ENCODE results near the gene DNAJC13.

DNAJC13 gene

DNA sequence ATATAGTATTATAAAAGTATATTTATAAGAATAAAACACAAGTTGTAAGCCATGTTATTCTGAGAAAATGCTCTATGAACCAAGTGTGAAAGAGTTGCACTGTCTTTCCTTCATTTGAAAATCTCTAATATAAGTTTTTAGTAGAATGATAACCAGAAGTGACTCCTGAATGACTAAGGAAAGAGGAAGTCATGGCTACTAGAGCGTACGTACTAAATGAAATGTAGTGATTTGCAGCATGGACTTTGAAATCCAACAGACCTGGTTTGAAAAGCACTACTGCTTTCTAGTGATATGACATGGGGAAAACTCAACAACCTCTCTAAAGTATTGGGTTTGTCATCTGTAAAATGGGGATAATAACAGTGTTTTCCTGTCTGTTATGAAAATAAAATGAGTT lies 10.3 kb upstream of the DNAJC13 start:
- DNase-seq = no peak

DNA sequence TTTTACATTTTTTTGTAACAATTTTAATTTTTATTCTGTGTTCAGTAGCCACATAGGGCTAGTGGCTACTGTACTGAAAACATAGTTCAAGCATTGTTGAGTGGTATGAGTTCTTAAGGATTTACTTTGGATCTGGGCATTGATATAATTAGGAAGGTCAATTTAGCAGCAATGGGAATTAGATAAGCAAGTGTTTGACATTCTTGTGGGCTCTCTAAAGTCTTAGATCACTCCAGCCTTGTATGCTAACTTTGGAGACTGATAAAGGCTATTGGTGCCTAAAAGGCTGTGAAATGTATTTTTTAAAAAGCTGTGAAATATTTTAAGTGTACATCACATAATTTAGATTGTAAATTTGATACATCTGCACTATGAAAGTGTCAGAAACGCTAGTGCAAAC lies 2.5 kb upstream of the DNAJC13 start:
- no peak for DNase-seq

GRCh38 chr3:132416161-132416560 lies 1.1 kb upstream of the DNAJC13 start:
- DNase-seq = no peak

GRCh38 chr3:132417695-132418411 lies 551 bp downstream of the DNAJC13 start:
- peak; percentile 71 for DNase-seq

GRCh38 chr3:132418916-132419315 lies 1.6 kb downstream of the DNAJC13 start:
- no peak for DNase-seq

GRCh38 chr3:132421832-132422231 lies 4.5 kb downstream of the DNAJC13 start:
- DNase-seq = no peak

- no peak for DNase-seq
Measured at GRCh38 chr3:132422531-132422930, 5.2 kb downstream of the DNAJC13 start.

DNA sequence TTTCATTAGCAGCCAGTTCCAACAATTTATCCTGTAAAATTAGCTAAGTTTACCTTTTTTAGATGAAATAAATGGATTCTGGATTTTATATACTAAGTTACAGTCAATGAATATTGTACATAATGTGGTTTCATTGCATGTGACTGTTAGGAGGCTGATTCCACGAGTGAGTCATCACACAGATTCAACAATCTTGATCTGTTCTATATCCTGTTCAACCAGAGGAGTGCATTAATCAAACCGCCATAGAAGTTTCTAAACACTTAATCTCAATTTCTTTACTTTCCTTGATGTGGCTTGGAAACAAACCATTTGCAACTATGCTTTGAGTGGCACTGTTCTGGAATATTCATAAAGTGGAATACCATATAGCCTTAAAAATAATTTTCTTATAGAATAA lies 15.3 kb downstream of the DNAJC13 start:
- peak; percentile 75 for DNase-seq

DNA sequence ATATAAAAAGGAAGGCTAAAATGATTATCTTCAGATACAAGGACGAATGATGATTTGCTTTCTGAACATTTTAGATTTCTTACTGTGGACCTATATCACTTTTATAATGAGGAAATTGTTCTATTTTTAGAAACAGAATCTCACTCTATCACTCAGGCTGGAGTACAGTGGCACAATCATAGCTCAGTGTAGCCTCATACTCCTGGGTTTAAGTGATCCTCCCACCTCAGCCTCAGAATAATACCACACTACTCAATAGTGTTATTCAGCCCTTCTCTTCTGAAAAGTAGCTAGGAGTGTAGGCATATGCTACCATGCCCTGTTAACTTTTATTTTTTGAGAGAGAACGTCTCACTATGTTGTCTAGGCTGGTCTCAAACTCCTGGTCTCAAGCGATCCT lies 15.8 kb downstream of the DNAJC13 start:
- no peak for DNase-seq

DNA sequence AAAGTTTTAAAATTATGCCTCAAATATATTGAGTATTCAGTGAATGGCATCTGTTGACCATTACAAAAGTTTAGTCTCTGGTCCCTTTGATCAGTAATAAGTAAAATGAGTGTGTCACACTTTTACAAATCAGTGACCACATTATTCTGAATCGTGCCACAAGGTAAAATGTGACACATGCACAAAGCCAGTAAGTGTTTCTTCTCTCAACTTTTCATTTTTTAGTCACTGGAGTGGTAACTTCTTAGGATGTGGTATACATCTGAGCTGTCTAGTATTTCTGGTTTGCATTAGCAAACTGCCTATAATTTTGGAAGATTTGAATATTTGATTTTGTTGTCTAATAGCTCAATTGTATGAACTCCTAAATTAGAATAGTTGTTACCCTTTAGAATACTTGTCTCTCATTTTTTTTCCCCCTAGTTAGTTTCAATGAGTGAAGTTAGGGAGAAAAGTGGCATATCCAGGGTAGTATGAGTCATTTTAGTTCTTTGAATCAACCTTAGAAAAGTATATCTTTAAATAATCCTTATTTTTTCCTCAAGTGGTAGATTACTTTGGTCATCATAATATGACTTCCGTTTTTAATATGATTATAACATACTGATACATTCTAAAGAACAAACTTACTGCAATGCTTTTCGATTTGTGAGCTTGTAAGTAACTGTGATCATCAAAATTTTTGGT lies 18.1 kb downstream of the DNAJC13 start:
- peak; percentile 82 for DNase-seq

- DNase-seq = no peak
Measured at GRCh38 chr3:132435911-132436425, 18.7 kb downstream of the DNAJC13 start.

- no peak for DNase-seq
Measured at GRCh38 chr3:132443421-132443820, 26.1 kb downstream of the DNAJC13 start.

GRCh38 chr3:132444383-132444782 lies 27.1 kb downstream of the DNAJC13 start:
- DNase-seq = no peak

DNA sequence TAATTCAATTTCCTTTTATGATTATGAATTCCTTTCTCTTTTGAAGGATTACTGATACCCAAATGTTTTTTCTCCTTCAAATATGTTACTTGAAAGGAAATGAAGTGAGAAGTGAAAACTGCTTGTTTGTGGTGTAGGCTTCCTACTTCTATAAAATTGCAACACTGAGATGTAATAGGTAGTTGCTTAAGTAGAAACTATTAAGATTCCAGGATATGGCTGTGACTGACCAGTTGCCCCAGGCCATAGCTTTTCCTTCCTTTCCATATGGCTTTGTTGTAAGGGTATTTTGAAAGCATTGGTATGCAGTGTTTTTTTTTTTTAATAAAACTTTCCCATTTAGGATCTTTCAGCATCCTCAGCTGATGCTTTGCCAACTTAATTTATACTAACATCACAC lies 28.5 kb downstream of the DNAJC13 start:
- DNase-seq = no peak

GRCh38 chr3:132448216-132448961 lies 31.1 kb downstream of the DNAJC13 start:
- DNase-seq = no peak

DNA sequence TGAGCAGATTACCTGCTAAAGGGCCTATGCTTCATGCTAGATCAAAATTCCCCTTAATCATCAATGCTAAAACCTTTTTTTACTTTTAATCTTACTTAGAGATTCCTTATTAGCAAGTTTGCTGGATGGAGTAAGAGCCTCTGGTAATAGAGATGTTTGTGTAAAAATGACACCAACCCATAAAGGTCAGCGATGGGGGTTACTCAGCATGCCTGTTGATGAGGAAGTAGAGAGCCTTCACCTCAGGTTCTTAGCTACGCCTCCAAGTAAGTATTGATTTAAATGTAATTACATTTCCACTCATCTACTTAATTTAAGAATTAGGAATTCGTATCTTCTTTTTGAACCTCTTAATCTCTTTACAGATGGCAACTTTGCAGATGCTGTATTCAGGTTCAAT lies 38.8 kb downstream of the DNAJC13 start:
- no peak for DNase-seq

- DNase-seq = no peak
Measured at GRCh38 chr3:132456571-132456970, 39.3 kb downstream of the DNAJC13 start.

- DNase-seq = no peak
Measured at GRCh38 chr3:132457286-132457685, 40.0 kb downstream of the DNAJC13 start.

DNA sequence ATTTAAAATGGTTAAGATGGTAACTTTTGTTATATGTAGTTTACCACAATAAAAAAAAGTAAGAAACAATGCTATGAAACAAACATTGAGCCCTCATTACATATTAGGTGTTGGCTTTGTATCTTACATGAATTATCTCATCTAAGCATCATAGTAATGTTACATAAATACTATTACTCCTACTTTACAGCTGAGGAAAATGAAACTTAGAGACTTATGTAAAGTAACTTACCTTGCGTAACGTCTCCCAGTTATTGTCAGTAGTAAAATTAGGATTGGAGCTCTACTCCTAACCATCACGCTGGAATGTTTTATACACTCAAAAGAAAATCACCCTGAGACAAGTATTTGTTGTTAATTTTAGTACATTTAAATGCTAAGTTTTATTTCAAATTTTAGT lies 42.2 kb downstream of the DNAJC13 start:
- DNase-seq = no peak

DNA sequence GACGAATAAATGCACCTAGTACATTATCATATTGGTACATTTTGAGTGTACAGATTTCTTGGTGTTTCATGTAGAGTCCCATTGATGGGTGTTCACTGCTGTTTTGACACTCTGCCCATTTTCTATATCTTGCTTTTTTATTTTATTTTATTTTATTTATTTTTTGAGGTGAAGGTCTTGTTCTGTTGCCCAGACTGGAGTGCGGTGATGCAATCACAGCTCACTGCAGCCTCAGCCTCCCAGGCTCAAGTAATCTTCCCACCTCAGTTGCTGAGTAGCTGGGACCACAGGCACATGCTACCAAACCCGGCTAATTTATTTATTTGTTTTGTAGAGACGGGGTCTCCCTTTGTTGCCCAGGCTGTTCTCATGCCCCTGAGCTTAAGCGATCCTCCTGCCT lies 44.2 kb downstream of the DNAJC13 start:
- DNase-seq = no peak

DNA sequence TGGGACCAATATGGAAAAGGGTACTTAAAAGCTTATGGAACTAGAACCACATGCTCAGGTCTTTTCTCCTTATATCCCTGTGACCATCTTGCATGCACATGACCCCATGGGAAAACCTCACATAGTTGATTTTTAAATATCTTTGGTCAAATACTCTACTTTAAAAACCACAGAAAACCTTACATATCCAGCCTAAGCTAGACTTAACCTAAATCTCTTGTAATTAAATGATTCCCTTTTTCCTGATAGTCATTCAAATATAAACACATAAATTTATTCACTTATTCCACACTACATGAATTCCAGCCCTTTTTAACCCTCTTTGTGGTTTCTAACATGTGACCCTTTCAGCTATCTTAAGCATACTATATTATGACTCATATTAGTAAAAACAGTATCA lies 46.8 kb downstream of the DNAJC13 start:
- no peak for DNase-seq

DNA sequence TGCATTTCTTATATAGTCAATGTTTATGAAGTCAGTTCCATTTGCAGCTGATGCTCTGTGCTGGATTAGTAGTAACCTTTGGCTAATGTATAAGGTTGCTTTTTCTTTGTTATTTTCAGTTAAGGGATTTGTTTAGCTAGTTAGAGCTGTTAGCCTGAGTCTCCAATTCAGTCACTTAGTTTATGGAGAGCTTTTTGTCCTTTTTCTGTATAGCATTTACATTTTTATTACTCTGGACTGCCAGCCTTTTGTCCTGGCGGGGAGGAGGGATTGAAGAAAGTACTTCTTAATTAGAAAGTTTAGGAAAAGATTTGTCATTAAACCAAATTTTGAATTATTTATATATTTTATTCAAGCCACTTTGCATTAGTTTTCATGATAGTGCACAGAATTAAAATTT lies 52.0 kb downstream of the DNAJC13 start:
- no peak for DNase-seq

DNA sequence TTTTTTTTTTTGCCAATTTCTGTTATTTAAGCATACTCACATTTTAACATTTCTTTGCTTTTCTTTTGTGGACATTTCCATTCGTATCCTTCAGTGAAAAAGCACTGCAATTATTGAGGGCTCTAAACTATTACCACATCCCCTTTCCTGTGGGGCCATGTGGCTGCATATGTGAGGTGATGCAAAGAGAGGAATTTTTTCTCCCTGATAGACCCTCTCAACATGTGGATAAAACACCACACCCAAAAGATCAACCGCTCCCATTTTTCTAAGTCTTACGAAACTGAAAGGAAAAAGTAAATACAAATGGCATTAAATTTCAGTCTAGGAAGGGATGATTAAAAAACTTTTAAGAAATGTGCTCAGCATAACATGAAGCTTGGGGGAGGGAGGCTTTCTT lies 68.8 kb downstream of the DNAJC13 start:
- no peak for DNase-seq

DNA sequence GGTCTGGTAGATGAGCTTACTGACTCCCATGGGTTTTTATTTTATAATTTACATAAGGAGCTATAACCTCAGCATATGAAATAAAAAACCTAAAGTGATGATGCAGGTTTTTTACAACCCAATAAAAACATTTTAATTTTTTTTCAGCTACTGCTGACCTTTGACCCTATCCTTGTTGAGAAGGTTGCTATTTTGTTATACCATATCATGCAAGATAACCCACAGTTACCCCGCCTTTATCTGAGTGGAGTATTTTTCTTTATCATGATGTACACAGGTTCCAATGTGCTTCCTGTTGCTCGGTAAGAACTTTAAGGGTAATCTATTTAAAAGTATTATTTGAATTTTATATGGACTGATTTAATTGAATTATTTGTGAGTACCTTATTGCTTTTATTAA lies 70.8 kb downstream of the DNAJC13 start:
- DNase-seq = no peak
